AG08396 (cell line): ENCODE measurements around the gene SLC25A11.

Source experiments
- DNase-seq: peaks from one replicate; pipeline ENCODE4 v3.0.0; 2012; ENCODE audit warnings: low spot score, mixed read lengths

SLC25A11 gene

DNA sequence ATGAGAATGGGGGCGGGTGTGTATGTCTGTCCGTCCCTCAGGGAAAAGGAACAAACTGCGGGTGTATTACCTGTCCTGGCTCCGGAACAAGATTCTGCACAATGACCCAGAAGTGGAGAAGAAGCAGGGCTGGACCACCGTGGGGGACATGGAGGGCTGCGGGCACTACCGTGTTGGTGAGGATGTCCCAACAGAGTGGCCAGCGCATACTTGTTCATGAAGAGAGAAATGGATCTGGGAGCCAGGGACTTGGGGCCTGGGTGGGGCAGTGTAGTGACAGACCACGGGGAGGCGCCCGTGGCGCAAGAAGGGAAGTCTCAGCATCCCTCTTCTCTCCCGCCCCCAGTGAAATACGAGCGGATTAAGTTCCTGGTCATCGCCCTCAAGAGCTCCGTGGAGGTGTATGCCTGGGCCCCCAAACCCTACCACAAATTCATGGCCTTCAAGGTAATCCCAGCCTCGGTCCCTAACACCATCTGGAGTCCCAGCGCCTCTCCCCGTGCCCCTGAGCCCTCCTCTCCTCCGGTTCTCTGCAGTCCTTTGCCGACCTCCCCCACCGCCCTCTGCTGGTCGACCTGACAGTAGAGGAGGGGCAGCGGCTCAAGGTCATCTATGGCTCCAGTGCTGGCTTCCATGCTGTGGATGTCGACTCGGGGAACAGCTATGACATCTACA, 44.1 kb downstream of the SLC25A11 start:
- DNase-seq: no peak

DNA sequence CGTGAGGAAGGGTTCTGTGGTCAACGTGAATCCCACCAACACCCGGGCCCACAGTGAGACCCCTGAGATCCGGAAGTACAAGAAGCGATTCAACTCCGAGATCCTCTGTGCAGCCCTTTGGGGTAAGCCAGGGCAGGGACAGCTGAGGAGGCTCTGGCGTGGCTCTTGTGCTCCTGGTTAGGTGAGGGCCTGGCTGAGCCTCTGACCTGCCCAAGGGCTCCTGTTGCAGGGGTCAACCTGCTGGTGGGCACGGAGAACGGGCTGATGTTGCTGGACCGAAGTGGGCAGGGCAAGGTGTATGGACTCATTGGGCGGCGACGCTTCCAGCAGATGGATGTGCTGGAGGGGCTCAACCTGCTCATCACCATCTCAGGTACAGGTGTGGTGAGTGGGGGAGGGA, 44.7 kb downstream of the SLC25A11 start:
- no peak for DNase-seq

DNA sequence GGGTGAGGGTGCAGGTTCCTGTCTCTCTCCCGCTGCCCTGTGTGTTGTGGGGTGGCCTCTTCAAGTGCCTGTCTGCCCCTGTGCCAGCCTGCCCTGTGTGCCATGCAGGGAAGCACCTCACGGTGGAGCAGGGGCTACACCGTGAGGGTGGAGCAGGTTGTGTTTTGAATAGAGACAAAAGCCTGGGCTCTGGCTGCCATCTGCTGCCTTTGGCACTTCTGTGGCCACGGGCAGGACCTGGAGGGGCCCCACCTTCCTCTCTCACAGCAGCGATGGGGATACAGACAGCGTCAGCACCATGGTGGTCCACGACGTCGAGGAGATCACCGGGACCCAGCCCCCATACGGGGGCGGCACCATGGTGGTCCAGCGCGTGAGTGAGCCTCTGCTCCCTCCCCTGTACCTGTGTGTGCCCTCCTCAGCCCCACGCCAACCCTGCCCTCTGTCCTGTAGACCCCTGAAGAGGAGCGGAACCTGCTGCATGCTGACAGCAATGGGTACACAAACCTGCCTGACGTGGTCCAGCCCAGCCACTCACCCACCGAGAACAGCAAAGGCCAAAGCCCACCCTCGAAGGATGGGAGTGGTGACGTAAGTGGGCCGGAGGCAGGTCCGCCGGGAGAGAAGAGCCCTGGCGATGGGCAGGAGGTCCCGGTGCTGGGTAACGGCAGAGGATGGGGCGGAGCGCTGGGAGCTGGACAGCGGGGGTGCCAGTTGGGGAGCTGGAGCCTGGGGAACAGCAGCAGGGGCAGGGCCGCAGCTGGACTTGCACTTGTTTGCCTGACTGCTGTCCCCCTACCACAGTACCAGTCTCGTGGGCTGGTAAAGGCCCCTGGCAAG, 45.9 kb downstream of the SLC25A11 start:
- no peak for DNase-seq

DNA sequence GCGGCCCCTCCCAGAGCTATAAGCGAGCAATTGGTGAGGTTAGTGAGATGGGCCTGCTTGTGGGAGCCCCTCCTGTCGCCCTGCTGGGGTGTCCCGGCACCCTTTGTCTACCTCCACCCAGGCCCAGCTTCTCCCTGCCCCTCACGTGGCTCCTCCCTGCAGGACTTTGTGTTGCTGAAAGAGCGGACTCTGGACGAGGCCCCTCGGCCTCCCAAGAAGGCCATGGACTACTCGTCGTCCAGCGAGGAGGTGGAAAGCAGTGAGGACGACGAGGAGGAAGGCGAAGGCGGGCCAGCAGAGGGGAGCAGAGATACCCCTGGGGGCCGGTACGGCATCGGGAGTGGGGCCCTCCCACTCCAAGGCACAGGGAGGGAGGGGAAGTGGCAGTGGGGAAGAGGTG, 46.6 kb downstream of the SLC25A11 start:
- no peak for DNase-seq

DNA sequence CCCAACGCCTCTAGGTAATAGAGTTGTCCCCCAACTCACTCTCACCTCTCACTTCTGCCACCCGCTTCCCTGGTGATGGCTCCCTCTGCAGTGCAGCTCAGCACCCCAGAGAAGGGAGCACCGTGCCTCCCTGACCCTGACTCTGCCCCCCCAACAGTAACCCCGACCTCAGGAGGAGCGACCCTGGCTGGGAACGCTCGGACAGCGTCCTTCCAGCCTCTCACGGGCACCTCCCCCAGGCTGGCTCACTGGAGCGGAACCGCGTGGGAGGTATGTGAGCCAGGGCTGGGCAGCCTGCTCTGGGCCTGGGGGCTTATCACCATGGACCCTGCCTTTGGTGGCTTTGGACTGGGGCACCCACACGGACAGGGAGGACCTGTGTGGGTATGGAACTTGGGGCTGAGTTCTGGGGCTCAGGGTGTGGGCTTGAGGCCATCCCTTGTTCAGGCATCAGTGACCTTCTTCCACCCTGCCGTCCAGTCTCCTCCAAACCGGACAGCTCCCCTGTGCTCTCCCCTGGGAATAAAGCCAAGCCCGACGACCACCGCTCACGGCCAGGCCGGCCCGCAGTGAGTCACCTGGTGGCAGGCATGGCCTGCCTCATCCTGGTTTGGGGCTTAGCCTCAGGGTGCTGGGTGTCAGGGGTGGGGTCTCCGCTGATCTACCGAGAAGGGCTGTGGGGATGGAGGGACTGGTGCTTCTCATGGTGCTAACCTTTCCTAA, 47.2 kb downstream of the SLC25A11 start:
- DNase-seq: no peak

DNA sequence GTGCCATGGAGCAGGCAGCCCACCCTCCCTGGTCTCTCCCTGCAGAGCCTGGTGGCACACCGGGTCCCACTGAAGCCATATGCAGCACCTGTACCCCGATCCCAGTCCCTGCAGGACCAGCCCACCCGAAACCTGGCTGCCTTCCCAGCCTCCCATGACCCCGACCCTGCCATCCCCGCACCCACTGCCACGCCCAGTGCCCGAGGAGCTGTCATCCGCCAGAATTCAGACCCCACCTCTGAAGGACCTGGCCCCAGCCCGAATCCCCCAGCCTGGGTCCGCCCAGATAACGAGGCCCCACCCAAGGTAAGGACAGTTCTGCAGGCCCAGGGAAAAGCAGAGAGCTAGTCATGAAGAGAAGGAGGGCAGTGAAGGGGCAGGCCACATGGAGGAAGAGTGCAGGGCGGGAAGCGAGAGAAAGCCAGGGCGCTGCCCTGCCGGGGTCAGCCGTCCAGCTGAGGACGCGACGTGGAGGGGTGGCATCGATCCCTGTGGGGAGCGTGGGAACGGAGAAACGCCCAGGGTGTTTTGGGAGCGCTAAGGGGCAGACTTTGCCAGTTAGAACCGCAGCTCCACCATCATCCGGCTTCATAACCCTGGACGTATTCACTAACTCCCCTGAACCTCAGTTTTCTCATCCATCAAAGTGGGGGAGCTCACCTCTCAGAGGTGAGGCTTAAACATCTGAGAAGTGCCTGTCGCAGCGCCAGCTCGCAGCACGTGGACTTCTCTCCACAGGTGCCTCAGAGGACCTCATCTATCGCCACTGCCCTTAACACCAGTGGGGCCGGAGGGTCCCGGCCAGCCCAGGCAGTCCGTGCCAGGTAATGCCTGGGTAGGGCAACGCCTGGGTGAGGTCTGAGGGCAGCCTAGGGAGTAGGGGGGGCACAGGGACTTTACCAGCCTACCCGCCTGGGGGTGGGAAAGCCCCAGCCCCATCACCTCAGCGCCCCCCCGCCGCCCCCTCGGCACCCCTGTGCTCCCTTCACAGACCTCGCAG, 48.1 kb downstream of the SLC25A11 start:
- DNase-seq: no peak

DNA sequence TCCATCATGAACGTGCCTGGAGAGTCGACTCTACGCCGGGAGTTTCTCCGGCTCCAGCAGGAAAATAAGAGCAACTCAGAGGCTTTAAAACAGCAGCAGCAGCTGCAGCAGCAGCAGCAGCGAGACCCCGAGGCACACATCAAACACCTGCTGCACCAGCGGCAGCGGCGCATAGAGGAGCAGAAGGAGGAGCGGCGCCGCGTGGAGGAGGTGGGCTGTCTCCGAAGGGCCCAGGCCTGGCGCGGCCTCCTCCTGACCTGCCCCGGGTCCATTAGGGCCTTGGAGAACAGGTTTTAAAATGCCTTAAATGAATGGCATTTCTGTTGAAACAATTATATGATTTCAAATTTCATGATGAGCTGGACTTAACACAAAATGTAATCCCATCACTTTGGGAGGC, 52.3 kb downstream of the SLC25A11 start:
- no peak for DNase-seq
